OCI-LY3 (cell line): ENCODE results near the gene SLC9A8.

Experiments
- H2AFZ ChIP-seq: fragments of 200-600, 300-600 bp; shearing (Covaris generic); 2 replicates; pipeline ENCODE4 v1.6.0; 2014; ENCODE audit warnings: antibody characterized with exemption, low read depth, low read length
- H3K27ac ChIP-seq: fragments of 200-600, 300-600 bp; sonication (generic); 2 replicates; pipeline ENCODE4 v1.5.1; 2014; ENCODE audit warnings: mild to moderate bottlenecking, low read length, moderate library complexity, mixed read lengths
- H3K27me3 ChIP-seq: fragments of 200-600, 300-600 bp; sonication (generic); 2 replicates; pipeline ENCODE4 v1.6.1; 2014; ENCODE audit warnings: low read depth, low read length, mixed read lengths
- H3K36me3 ChIP-seq: fragments of 200-600, 300-600 bp; sonication (generic); replicated peaks from 2 replicates; pipeline ENCODE3; 2014; ENCODE audit warnings: low read depth, low read length, mixed read lengths
- H3K4me1 ChIP-seq: fragments of 300-600, 200-600 bp; sonication (generic); 2 replicates; pipeline ENCODE4 v1.6.1; 2014; ENCODE audit warnings: low read length, mixed read lengths
- H3K4me2 ChIP-seq: fragments of 200-600, 300-600 bp; sonication (generic); 2 replicates; pipeline ENCODE4 v1.6.1; 2014; ENCODE audit warnings: low read length, mixed read lengths
- H3K4me3 ChIP-seq: fragments of 300-600, 200-600 bp; sonication (generic); 2 replicates; pipeline ENCODE4 v1.5.1; 2014; ENCODE audit warnings: antibody characterized with exemption, mild to moderate bottlenecking, low read length, moderate library complexity
- H3K79me2 ChIP-seq: fragments of 300-600, 200-600 bp; shearing (Covaris generic); 2 replicates; pipeline ENCODE4 v1.6.1; 2014; ENCODE audit warnings: mild to moderate bottlenecking, low read length, mixed read lengths
- H3K9ac ChIP-seq: fragments of 300-600, 200-600 bp; shearing (Covaris generic); 2 replicates; pipeline ENCODE4 v1.6.0; 2014; ENCODE audit warnings: mild to moderate bottlenecking, low read length, moderate library complexity
- H3K9me3 ChIP-seq: fragments of 200-600, 300-600 bp; shearing (Covaris generic); 2 replicates; pipeline ENCODE4 v1.6.1; 2014; ENCODE audit warnings: low read length, mixed read lengths; ENCODE audit not compliant: insufficient read depth
- H4K20me1 ChIP-seq: fragments of 200-600, 300-600 bp; sonication (generic); 2 replicates; pipeline ENCODE4 v1.6.1; 2016; ENCODE audit warnings: low read length, mixed read lengths; ENCODE audit not compliant: insufficient read depth
- CTCF ChIP-seq: fragments of 200-600, 300-600 bp; sonication (generic); IDR thresholded peaks from 2 replicates; pipeline ENCODE4 v1.5.1; 2014; ENCODE audit warnings: antibody characterized with exemption, low read length, low read depth
- EZH2phosphoT487 ChIP-seq: fragments of 200-600 bp; shearing (Covaris generic); IDR thresholded peaks from 2 replicates; pipeline ENCODE4 v1.6.1; 2018; ENCODE audit warnings: antibody characterized with exemption, mixed run types, low read depth

Gene SLC9A8

GRCh38 chr20:49812507-49813304, at the start of gene SLC9A8:
TSS of gene SLC9A8 (plus strand) at chr20:49812828. CDS start at chr20:49812923, 95 bp downstream.
- peak within 1 kb of the TSS; percentile 16; the same call in 1 of the 2 replicates for H2AFZ ChIP-seq
- peaks cover 21% of the 10 kb centered on the region for H3K79me2 ChIP-seq
- peaks cover 47% of the 10 kb centered on the region for H3K4me1 ChIP-seq
- no peaks in the 10 kb centered on the region for H3K9me3 ChIP-seq
- H3K27ac ChIP-seq: peak within 1 kb of the TSS; percentile 75
- H3K4me2 ChIP-seq: peak within 1 kb of the TSS; percentile 89
- H3K9ac ChIP-seq: peak within 1 kb of the TSS; percentile 90
- H3K4me3 ChIP-seq: peak within 1 kb of the TSS; percentile 78
- peaks cover 24% of the 10 kb centered on the region for H3K36me3 ChIP-seq
- TF ChIP-seq CTCF (peak; percentile 17), EZH2phosphoT487 (no peak)
- no peaks in the 10 kb centered on the region for H4K20me1 ChIP-seq
- H3K27me3 ChIP-seq: no peaks in the 10 kb centered on the region

- H3K4me2 ChIP-seq: no peak overlapping the region
- H3K9ac ChIP-seq: no peak overlapping the region
- H2AFZ ChIP-seq: no peak overlapping the region
- H3K9me3 ChIP-seq: no peaks in the 10 kb centered on the region
- H3K79me2 ChIP-seq: no peaks in the 10 kb centered on the region
- no peak overlapping the region for H3K4me3 ChIP-seq
- H4K20me1 ChIP-seq: no peaks in the 10 kb centered on the region
- no peaks in the 10 kb centered on the region for H3K4me1 ChIP-seq
- no peak overlapping the region for H3K27ac ChIP-seq
- no peaks in the 10 kb centered on the region for H3K27me3 ChIP-seq
- TF ChIP-seq EZH2phosphoT487 (no peak), CTCF (no peak)
- no peaks in the 10 kb centered on the region for H3K36me3 ChIP-seq
Measured at GRCh38 chr20:49762940-49763766, 49.5 kb upstream of the SLC9A8 start.

- Histone ChIP-seq H3K4me1 (no peaks in the 10 kb centered on the region), H2AFZ (no peak overlapping the region), H3K9me3 (no peaks in the 10 kb centered on the region), H3K4me2 (no peak overlapping the region), H3K9ac (no peak overlapping the region), H3K27ac (no peak overlapping the region), H4K20me1 (no peaks in the 10 kb centered on the region), H3K4me3 (no peak overlapping the region), H3K79me2 (no peaks in the 10 kb centered on the region), H3K36me3 (no peaks in the 10 kb centered on the region), H3K27me3 (no peaks in the 10 kb centered on the region)
- no peak for TF ChIP-seq CTCF
- no peak for TF ChIP-seq EZH2phosphoT487
Measured at GRCh38 chr20:49765413-49765736, 47.3 kb upstream of the SLC9A8 start.

- Histone ChIP-seq H3K36me3 (no peaks in the 10 kb centered on the region), H3K79me2 (no peaks in the 10 kb centered on the region), H3K27ac (no peak overlapping the region), H3K27me3 (no peaks in the 10 kb centered on the region), H3K4me1 (no peaks in the 10 kb centered on the region), H4K20me1 (no peaks in the 10 kb centered on the region), H2AFZ (no peak overlapping the region), H3K9me3 (no peaks in the 10 kb centered on the region), H3K4me2 (no peak overlapping the region), H3K9ac (no peak overlapping the region), H3K4me3 (no peak overlapping the region)
- no peak for TF ChIP-seq CTCF
- no peak for TF ChIP-seq EZH2phosphoT487
Measured at GRCh38 chr20:49765846-49766541, 46.6 kb upstream of the SLC9A8 start.
